HG03060 (cell line): ENCODE measurements around the gene GALNT8.

Source experiments
- ATAC-seq: cut with Tn5 transposase; IDR thresholded peaks from one replicate; pipeline ENCODE4 v1.9.1; 2021; ENCODE audit warnings: low read depth, moderate number of reproducible peaks; ENCODE audit not compliant: unreplicated experiment

GALNT8 gene

DNA sequence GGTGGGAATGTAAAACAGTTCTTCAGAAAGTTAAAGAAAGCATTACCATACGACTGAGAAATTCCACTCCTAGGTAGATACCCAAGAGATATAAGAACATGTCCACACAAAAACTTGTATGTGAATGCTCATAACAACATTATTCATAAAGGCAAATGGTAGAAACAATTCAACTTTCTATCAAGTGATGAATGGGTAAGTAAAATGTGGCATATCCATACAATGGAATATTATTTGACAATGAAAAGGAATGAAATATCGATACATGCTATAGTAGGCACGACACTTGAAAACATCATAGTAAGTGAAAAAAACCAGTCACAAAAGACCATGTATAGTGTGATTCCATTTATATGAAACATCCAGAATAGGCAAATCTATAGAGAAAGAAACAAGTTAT, 71.3 kb downstream of the GALNT8 start:
- no peak for ATAC-seq

DNA sequence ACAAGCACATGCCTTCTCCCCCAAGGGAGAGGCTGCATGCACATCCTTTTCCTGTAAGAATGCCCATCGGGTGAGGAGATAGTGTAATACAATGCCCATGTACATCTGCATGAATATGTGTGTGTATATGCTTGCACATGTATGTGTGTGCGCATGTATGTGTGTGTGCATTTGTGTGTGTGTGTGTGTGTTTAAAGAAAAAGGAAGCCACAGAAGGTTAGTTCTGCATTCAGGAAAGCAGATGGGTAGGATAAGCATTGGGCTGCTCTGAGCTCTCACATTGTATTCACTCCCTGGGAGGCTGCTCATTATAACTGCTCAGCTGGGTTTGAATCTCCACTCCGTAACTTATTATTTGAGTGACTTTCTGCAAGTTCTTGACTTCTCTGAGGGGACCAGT, 74.3 kb downstream of the GALNT8 start:
- ATAC-seq, result no peak

DNA sequence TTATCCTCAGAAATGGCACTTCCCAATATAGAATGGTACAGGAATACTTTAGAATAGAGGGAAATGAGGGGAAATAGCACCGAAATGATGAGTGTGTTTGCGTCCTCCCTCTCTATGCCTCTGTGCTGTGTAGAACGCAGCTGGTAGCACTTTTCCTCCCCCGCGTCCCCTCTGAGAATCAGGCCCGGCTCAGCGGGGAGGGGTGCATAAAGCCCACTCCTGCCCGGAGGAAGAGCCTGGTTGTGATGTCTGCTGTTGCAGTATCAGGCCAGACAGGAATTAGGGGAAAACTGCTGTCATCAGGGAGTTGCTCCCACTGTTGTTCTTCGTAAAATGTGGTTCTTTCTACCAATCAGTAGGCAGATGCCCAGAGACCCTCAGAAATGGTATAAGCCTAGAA, 76.0 kb downstream of the GALNT8 start:
- no peak for ATAC-seq

DNA sequence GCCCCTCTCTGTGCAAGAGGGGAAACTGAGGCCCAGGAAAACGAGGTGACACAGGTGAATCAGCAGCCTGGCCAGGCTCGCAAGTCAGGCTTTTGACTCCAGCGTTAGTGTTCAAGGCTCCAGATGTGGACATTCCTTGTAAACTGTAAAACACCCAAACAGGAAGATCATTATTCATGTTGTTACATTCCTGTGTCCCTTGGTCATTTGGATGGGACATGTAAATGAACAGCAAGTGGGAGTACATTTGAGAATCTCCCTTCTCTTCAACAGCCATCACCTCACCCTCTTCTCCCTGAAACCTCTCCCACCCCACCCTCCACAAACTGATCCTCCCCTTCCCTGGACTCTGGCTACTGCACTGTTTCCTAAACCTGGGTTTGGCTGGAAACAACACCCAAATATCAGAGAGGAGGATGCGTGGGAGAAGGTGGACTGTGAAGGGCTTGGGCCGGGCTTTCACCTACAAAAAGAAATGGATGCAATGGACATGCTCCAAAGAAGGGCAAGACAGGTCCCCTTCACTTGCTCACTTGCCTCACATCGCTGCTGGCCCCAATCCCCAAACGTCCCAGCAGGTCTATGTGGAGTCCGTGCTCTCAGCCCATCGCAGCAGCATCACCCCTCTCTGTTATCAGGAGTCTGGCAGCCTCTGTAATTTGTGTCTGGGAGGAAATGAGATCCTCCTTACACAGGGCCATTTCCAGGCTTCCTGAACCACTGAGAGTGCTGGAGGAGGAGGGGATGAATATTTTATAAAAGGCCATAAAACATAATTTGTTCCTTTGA, 76.7 kb downstream of the GALNT8 start:
- no peak for ATAC-seq

DNA sequence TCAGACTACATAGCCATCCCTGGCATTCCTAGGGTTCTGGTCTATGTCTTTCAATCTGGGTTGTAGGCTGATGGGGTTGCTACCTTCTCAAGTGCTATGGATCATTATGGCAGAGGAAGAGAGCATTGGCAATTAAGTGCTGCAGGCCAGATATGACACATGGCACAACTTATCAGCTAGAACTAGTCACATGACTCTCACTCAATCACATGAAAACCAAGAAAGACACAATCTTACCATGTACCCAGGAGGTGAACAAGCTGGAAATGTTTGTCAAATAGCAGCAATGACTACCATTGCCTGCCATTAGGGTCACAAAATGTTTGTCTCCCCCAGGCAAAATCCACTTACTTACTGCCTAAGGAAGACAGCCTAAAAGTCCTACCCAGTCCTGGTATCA, 80.4 kb downstream of the GALNT8 start:
- ATAC-seq, result no peak

DNA sequence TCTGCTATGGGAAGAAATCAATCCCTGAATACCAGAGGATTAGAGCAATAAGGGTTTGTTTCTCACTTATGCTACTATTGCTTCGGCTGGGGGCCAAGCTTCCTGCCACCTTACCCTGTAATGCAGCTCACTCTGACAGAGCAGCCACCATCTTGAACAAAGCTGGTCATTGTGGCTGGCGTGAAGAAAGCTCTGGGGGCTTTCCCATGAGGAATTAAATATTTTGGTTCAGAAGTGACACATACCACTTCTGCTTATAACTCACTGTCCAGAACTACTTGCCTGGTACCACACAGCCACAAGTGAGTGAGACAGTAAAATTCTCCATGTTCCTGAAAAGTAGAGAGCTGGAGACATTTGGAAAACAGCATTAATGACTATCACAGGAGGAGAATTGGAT, 82.6 kb downstream of the GALNT8 start:
- ATAC-seq, result no peak

DNA sequence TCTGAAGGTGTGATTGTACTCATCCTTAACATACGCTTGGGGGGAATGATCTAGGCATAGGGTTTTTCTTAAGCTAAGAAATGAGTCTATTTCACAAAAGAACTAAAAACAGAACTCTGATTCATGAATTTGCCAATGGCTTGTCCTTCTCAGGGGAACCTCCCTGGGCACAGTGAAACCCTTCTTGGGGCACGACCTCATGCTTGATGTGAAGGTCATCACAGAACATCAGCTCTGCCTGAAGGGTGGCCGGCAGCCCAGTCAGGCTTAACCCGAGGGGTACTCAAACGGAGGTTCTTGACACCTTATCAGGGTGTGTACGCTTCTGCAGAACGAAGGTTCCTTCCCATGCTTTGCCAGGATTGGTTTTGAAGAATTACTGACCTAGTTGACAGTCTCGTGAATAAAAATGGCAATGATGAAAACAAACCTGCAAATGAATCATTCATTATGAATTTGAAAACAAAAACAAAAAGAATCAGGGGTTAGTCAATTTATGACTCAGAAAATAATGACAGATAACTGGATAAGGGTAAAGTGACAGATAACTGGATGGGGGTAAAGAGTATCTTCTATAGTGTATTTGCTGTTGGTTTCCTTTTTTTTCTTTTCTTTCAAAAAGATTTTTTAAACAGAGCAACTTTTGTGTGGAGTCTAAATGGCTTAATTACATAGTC, 86.4 kb downstream of the GALNT8 start:
- ATAC-seq, result no peak

DNA sequence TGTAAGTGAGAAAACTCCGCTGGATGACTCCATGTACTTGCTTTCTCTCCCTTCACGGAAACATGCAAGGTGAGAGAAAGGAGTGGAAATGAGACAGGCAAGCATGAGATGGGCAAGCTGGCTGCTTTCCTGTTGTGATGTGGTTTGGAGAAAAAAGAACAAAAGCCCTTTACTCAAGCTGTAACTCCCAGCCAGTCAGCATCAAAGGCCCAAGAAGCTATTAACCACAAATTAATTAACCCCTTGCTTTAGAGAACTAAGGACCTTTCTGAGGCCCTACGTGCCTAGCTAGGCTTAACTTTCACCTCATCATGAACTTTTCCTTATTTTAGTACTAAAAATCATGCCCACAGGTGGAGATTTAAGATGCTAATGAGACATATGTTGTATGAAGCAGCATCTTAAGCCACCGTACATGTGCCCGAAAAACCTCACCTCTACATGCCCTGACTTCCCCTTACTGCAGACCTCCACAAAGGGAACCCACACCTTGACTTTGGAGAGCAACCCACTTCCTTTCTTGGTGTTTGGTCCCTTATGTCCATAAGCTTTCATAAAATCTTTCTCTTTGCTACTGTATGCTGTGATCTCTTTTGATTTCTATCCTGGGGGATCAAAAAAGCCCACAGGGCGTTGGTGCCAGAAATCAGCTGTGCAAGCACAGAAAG, 87.0 kb downstream of the GALNT8 start:
- ATAC-seq, result no peak

DNA sequence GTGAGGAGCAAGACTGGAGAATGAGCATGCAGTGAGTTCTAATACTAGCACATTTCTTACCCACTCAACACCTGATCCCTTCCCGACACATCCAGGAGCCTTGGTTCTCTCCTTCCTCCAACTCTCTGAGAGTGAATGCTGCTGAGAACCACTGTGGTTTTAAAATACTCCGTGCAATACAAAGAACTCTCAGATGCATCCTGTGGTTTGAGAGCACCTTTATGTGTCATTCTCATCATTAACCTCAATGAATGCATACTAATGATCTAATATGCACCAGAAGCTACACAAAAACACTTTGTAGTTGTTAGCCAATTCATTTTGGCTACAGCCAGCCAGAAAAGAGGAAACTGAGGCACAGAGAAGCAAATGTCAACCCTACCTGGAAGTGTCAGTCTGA, 87.6 kb downstream of the GALNT8 start:
- ATAC-seq, result no peak

DNA sequence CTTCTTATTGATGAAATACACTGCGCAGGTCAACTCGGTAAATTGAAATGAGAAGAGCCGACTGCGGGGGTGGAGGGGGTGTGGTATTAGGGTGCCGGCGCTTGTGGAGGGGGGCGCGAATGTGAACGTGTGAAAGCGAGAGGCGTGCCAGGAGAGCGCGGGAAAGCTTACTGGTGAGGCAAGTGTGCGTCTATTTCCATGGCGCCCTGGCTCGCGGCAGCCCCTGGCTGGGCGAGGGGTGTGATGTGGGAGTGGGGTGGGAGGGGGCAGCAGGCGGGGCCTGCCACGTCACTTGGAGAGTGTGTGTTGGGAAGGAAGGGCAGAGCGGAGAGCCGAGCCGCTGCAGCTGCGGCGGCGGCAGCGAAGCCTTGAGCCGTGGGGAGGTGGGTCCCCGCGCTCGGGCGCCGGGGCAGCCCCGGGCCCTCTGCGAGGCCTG, 88.8 kb downstream of the GALNT8 start:
- ATAC-seq, result no peak

DNA sequence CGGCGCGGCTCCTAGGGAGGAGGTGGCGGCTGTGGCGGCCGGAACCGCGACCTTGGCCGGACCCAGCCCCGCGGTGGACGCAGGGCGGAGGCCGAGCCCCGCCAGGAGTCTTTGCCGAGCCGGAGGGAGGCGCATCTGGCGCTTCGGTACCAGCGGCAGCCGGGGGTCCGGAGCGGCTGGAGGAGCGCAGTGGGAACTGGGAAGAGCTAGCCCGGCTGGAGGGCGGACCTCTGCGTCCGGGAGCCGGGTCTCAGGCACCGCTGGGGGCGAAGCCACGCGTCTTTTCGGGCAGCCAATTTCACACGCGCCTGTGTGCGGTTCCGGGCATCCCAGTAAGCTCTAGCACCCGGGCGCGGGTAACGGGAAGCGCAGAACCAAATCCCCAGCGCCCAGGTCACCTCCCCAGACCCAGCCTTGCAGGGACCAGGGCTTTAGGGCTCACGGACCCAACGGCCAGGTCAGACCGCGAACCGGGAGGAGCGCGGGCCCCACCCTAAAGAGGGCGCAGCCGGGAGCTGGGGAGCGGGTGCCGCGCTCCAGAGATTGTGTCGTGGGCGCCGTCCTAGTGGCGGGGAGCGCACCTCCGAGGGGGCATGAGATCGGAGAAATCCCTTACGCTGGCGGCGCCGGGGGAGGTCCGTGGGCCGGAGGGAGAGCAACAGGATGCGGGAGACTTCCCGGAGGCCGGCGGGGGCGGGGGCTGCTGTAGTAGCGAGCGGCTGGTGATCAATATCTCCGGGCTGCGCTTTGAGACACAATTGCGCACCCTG, 89.4 kb downstream of the GALNT8 start:
- no peak for ATAC-seq

DNA sequence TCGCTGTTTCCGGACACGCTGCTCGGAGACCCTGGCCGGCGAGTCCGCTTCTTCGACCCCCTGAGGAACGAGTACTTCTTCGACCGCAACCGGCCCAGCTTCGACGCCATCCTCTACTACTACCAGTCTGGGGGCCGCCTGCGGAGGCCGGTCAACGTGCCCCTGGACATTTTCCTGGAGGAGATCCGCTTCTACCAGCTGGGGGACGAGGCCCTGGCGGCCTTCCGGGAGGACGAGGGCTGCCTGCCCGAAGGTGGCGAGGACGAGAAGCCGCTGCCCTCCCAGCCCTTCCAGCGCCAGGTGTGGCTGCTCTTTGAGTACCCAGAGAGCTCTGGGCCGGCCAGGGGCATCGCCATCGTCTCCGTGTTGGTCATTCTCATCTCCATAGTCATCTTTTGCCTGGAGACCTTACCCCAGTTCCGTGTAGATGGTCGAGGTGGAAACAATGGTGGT, 90.0 kb downstream of the GALNT8 start:
- ATAC-seq, result no peak

DNA sequence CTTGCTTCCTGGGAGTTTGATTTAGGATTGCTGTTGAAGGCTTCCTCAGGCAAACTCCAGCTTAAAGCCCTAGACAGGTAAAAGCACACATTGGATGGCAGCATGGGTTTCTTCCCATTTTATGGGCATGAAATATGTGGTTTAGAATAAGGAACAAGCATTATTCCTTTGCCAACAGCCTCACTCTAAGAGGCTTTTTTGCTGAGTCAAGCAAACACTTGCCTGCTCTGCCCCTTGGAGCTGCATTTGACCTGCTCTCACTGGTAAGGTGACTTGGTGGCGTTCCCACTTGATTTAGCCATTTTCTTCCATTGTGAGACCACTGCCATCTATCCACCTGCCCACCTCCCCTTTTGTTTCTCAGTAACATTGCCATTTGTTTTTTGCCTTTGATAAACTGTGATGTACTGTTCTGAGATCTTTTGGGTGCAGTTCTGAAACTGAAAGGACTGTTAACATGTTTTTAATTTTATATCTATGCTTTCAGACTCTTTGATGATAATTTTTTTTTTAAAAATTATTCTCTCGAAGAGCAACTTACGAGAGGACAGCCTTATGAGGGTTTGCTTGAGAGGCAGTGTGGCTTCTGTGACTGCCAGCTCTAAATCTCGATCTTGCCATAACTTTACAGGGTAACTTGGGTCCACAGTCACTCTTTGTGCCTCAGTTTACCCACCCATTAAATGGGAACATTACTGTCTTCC, 92.6 kb downstream of the GALNT8 start:
- no peak for ATAC-seq

DNA sequence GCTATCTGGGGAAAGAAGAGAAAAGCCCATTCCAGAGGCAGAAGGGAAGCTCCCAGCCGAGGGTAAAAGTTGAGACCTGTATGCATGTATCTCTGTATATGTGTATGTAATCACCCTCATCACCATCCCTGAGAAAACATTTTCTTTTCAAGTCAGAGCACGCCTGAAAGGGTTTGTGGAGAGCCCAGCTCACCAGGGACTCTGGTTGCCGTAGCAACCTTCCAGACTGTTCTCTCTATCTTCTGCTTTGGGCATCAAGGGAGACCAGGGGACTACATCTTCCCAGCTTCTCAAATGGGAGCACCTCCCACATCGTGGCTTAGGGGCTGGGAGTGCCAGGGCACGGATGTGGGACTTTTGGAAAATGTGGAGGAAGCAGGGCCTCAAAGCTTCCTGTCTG, 93.5 kb downstream of the GALNT8 start:
- ATAC-seq, result no peak

DNA sequence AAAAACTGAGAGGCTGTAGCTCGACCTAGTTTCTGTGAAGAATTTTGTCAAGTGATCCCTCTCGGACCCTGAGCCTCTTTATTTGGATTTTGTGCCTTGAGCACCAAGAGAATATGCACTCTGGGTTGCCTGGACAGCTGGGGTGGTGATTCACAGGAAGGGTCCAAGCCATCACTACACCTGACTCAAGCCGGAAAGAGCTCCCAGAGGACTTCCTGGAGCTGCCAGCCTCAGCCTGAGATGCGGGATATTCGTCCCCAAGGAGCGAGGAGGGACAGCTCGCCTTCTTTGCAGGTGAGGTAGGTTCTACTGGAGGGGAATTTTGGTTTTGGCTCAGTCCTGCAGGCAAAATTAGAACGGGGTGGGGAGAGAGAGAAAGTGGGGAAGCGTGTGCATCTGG, 94.3 kb downstream of the GALNT8 start:
- no peak for ATAC-seq

DNA sequence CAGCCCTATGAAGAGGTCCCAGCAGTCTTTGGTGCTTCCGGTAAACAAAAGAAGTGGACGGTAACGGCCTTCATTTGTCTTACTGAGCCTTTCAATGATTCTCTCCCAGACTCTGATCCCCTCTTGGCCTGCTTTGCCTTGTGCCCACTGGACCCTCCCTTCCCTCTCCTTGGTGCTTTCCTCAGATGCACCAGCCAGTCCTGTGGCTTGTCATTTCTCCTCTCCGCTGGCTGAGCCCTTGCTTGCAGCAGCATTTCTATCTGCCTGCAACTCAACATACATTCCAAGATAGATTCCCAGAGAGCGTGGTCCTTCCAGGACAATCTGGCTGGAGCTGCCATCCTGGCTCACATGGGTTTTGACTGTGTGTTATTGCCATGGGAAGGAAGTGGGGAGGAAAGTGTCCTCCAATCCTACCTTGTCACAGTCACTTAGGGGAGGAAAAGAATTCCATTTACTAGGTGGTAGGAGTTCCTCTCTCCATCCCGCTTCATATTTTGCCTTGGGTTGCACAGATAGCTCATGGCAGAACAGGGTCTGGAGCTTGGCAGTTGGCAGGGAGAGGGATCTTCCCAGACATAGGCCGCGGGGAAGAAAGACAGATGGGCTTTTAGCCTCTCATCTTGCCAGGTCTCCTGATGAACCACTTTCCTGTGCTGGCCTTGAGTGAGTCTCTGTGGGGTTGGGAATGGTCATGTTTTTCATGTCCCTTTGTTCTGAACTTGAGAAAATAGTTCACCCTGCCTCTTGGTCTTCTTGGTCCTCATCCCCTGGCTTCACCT, 96.7 kb downstream of the GALNT8 start:
- ATAC-seq, result no peak

DNA sequence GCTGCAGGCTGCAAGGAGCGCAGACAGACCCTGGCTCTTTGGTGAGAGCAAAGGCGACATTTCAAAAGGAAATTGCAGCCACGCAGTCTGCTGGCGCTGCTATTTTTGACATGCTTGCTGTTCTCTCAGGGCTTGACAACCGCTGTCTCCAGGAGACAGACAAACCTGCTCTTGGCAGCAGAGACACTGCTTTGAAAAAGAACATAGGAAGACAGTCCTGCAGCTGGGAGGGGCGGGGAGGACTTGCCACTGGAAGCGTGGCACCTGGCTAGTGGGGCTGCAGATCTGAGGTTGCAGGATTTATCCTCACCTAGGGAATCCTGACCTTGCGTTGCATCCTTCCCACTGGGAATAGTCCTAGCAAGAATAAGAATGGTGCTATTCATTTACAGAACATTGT, 97.7 kb downstream of the GALNT8 start:
- ATAC-seq, result no peak

DNA sequence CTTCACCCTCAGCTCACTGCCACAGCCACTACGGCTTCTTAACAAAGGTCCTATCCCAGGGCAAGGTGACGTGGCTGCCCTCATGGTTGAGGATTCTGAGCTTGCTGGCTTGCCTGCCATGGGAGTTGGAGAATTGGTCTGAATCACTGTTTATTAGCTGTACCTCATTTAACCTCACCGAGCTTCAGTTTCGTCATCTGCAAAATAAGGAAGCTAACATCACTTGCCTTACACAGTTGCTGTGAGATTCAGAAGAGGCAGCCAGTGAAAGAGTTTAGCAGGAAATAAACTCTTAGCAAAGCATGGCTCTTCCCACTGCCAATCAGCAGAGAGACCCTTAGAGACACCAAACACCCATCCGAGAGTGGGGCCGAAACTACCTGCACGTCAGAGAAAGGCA, 99.5 kb downstream of the GALNT8 start:
- ATAC-seq, result peak; percentile 58

DNA sequence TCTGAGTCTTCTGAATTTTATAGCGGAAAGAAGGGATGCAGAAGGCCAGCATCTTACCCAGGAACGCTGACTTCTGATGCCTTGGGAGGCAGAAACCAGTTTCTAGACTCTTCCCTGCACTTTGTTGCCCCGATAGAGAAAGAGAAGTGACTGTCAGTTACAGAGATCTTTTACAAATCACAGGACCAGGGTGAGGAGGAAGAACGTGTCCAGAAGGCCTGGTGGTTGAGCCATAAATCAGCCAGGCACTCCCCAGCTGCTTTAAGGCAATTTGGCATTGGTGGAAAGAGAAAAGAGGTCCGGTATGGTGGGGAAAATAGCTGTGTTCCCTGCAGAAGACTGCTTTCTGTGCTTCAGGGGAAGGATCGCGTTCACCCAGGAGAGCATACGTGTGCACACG, 100.8 kb downstream of the GALNT8 start:
- no peak for ATAC-seq
